ENCODE data around the gene CRK. TPM values are rescaled to one million over a fixed set of nuclear protein-coding genes. Genes with fewer than 3 reads are reported as not detected.

Gene CRK
- total and polyA plus RNA-seq, 4 experiments from 2014 or later, result 24.2 to 32.1 (median 27.2) TPM

DNA sequence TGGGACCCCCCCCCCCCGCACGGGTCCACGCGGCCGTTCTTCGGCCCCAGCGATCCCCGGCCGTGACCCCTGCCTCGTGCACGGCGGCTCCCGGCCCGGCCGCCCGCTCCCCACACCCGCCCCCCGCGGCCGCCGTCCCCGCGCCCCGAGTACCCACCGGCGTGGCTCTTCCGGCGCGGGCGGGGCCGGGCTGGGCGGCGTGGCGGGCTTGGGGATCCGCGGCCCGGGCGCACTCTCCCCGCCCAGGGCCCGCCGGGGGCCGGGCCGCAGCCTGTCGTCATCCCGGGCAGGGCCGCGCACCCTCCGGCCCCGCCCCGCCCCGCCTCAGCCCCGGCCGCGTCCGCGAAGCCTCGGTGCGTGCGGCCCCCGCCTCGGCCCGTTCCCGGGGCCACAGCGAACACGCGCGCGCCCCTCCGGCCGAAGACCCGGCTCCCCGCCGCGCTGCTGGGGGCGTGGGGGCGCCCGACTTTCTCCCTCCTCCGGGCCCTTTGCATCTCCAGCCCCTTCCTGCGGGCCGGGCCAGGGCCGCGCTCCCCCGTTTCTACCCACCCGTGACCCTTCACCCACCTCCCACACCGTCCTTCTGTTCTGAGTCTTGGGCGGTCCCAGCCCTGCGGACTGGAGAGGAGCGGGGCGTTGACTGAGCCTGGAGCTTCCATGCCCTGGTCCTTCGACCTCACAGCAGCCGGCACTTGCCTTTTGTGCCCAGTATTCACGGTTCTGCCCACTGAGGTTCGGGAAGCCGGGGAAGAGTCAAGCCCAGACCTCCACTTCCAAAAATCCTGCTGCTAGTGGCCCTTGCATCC, 35.6 kb upstream of the CRK start:
- H3K9me3 Mint-ChIP-seq, result peaks cover 0 to 4% (median 0%) of the 10 kb centered on the region in 8 donors
- intact Hi-C loops (cut with micrococcal nuclease), result no loop called here
- H3K36me3 Mint-ChIP-seq, result peaks cover 3 to 20% of the 10 kb centered on the region in 2 donors
- POLR2A ChIA-PET (ENCODE audit: partially characterized antibody), result interaction anchor here (1.3 to 2.9 kb wide), 6 partner anchors 9 to 126 kb away, joined by 3 to 22 read pairs (median 6); partner anchors contain the start of genes INPP5K and YWHAE
- H3K27ac Mint-ChIP-seq, result peak overlapping the region; percentile 64 to 88 (median 86)
- peaks cover 47% of the 10 kb centered on the region for H3K4me1 ChIP-seq (ENCODE audit: insufficient read depth, low read length)
- no peaks in the 10 kb centered on the region for H3K27me3 ChIP-seq (ENCODE audit: insufficient read depth, low read length)
- peak in 2 of 5 donors; percentile 22 to 27 for DNase-seq
- H3K4me1 Mint-ChIP-seq, result peaks cover 17 to 57% (median 35%) of the 10 kb centered on the region in 4 donors
- H3K36me3 ChIP-seq (ENCODE audit: insufficient read depth, low read length), result peaks cover 10% of the 10 kb centered on the region
- peak overlapping the region; percentile 55 for H3K27ac ChIP-seq (ENCODE audit: low read depth, low read length)
- CTCF ChIA-PET (ENCODE audit: partially characterized antibody), result interaction anchor here (1.0 kb wide), 1 partner anchor 24 kb away, joined by 4 read pairs; the partner anchor contains the start of gene INPP5K
- H3K4me3 ChIP-seq (ENCODE audit: low read length in 2 of 2), result peak overlapping the region in 1 of 2 donors; percentile 66
- H3K27me3 Mint-ChIP-seq, result no peaks in the 10 kb centered on the region
- no peaks in the 10 kb centered on the region for H3K9me3 ChIP-seq (ENCODE audit: control insufficient read depth in 1 of 2, low read length in 2 of 2)
- H3K4me3 Mint-ChIP-seq, result peak overlapping the region; percentile 77 to 92 (median 85)

DNA sequence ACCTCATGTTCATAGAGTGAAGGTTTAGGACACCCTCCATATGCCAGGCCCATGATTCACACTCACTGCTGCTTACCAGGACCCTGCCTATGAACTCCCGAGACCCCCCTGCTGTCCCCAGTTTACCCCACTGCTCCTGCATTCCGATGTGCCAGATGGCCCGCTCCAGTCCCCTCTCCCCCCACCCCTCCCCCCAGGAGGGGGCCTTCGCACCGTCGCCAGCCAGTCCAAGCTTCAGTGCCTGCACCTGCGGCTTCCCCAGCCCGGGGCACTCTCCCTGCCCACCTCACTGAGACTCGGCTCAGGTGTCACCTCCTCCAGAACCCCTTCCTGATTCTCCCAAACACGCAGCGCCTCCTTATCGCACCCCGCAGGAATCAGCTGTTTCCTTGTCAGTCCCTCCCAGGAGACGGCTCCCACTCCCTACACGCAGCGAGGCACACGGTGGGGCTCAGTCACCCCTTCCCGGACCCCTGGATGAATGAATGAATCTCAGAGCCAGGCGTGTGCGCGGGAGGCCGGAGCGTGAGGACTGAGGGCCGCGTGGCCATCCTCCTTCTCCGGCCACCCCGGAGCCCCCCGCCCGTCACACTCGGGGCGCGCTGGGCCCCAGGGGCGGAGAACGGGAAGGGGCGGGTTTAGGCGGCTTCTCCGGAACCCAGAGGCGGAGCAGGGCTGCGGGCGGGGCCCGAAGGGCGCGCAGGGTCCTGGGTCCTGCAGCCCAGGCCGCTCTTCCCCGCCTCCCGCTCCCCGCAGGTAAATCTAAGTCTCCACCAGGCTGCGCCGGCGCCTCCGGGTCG, 34.8 kb upstream of the CRK start:
- Mint-ChIP-seq H3K4me3 (peak overlapping the region; percentile 73 to 92 (median 88)), H3K4me1 (peaks cover 17 to 61% (median 37%) of the 10 kb centered on the region in 4 donors), H3K36me3 (peaks cover 2 to 15% of the 10 kb centered on the region in 2 donors), H3K9me3 (peaks cover 0 to 4% (median 0%) of the 10 kb centered on the region in 8 donors), H3K27me3 (no peaks in the 10 kb centered on the region), H3K27ac (peak overlapping the region; percentile 58 to 85 (median 83))
- peak; percentile 41 to 59 (median 50) for DNase-seq
- H3K36me3 ChIP-seq (ENCODE audit: insufficient read depth, low read length), result peaks cover 5% of the 10 kb centered on the region
- H3K4me1 ChIP-seq (ENCODE audit: insufficient read depth, low read length), result peaks cover 52% of the 10 kb centered on the region
- H3K4me3 ChIP-seq (ENCODE audit: low read length in 2 of 2), result peak overlapping the region in 1 of 2 donors; percentile 66
- ChIA-PET POLR2A (ENCODE audit: partially characterized antibody) (interaction anchor here (0.6 to 5.4 kb wide), 3 partner anchors 25 to 125 kb away, joined by 3 to 56 read pairs (median 7); partner anchors contain the start of gene INPP5K), CTCF (ENCODE audit: partially characterized antibody) (interaction anchor here (0.8 kb wide), 1 partner anchor 129 kb away, joined by 3 read pairs; no protein-coding TSS in a partner anchor)
- no peaks in the 10 kb centered on the region for H3K27me3 ChIP-seq (ENCODE audit: insufficient read depth, low read length)
- H3K9me3 ChIP-seq (ENCODE audit: control insufficient read depth in 1 of 2, low read length in 2 of 2), result no peaks in the 10 kb centered on the region
- intact Hi-C loops (cut with micrococcal nuclease), result no loop called here
- peak overlapping the region; percentile 55 for H3K27ac ChIP-seq (ENCODE audit: low read depth, low read length)

DNA sequence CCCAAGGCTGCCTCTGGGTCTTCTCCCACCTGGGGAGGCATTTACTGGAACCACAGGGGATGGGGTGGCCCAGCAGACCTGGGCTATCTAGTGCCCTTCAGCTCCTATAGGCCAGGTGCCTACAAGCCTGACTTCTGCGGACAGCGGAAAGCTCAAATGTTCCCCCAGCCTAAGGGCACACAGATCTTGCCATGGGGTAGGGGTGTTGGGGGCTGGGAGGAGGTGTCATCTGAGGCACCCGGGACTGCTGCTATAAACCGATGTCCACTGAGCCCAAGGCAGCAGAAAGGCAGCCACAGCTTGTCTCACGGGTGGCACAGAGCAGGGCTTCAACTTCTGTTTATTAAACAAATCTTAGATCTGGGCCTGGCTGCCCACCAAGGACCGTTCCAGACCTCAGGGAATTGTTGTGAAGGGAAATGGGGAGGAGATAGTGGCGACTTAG, 32.8 kb upstream of the CRK start:
- ChIA-PET CTCF (ENCODE audit: partially characterized antibody) (interaction anchor here (1.1 kb wide), 1 partner anchor 36 kb away, joined by 3 read pairs; no protein-coding TSS in a partner anchor), POLR2A (ENCODE audit: partially characterized antibody) (interaction anchor here (2.0 to 5.4 kb wide), 4 partner anchors 27 to 92 kb away, joined by 8 to 56 read pairs (median 27); partner anchors contain the start of genes CRK, INPP5K and YWHAE)
- Mint-ChIP-seq H3K4me3 (peak overlapping the region; percentile 54 to 85 (median 81)), H3K36me3 (peaks cover 0 to 12% of the 10 kb centered on the region in 2 donors), H3K9me3 (peaks cover 0 to 4% (median 0%) of the 10 kb centered on the region in 8 donors), H3K27me3 (no peaks in the 10 kb centered on the region), H3K4me1 (peaks cover 21 to 66% (median 44%) of the 10 kb centered on the region in 4 donors), H3K27ac (peak overlapping the region; percentile 37 to 97 (median 85))
- no peak for DNase-seq
- H3K27me3 ChIP-seq (ENCODE audit: insufficient read depth, low read length), result no peaks in the 10 kb centered on the region
- H3K9me3 ChIP-seq (ENCODE audit: control insufficient read depth in 1 of 2, low read length in 2 of 2), result no peaks in the 10 kb centered on the region
- H3K36me3 ChIP-seq (ENCODE audit: insufficient read depth, low read length), result no peaks in the 10 kb centered on the region
- peak overlapping the region; percentile 72 for H3K27ac ChIP-seq (ENCODE audit: low read depth, low read length)
- H3K4me1 ChIP-seq (ENCODE audit: insufficient read depth, low read length), result peaks cover 57% of the 10 kb centered on the region
- intact Hi-C loops (cut with micrococcal nuclease), result loop anchor here (1.0 kb wide), 3 partner anchors 27 to 89 kb away; partner anchors contain the start of genes CRK, INPP5K and YWHAE
- H3K4me3 ChIP-seq (ENCODE audit: low read length in 2 of 2), result no peak overlapping the region

GRCh38 chr17:1487939-1488825, 32.1 kb upstream of the CRK start:
- intact Hi-C loops (cut with micrococcal nuclease), result loop anchor here (1.0 kb wide), 3 partner anchors 28 to 88 kb away; partner anchors contain the start of genes CRK, INPP5K and YWHAE
- no peaks in the 10 kb centered on the region for H3K9me3 ChIP-seq (ENCODE audit: control insufficient read depth in 1 of 2, low read length in 2 of 2)
- H3K4me3 ChIP-seq (ENCODE audit: low read length in 2 of 2), result peak overlapping the region; percentile 27 to 54
- DNase-seq, result peak; percentile 66 to 78 (median 71)
- peaks cover 2 to 16% of the 10 kb centered on the region in 2 donors for H3K36me3 Mint-ChIP-seq
- no peaks in the 10 kb centered on the region for H3K27me3 ChIP-seq (ENCODE audit: insufficient read depth, low read length)
- H3K36me3 ChIP-seq (ENCODE audit: insufficient read depth, low read length), result no peaks in the 10 kb centered on the region
- H3K4me1 ChIP-seq (ENCODE audit: insufficient read depth, low read length), result peaks cover 55% of the 10 kb centered on the region
- H3K4me3 Mint-ChIP-seq, result peak overlapping the region; percentile 82 to 91 (median 88)
- H3K27ac Mint-ChIP-seq, result peak overlapping the region; percentile 37 to 97 (median 88)
- H3K4me1 Mint-ChIP-seq, result peaks cover 19 to 65% (median 41%) of the 10 kb centered on the region in 4 donors
- H3K9me3 Mint-ChIP-seq, result peaks cover 0 to 4% (median 0%) of the 10 kb centered on the region in 8 donors
- ChIA-PET CTCF (ENCODE audit: partially characterized antibody) (interaction anchor here (0.7 to 1.1 kb wide), 4 partner anchors 25 to 126 kb away, joined by 3 to 4 read pairs (median 3); no protein-coding TSS in a partner anchor), POLR2A (ENCODE audit: partially characterized antibody) (interaction anchor here (0.6 to 5.4 kb wide), 8 partner anchors 10 to 137 kb away, joined by 3 to 56 read pairs (median 8); partner anchors contain the start of genes CRK, INPP5K and YWHAE)
- H3K27ac ChIP-seq (ENCODE audit: low read depth, low read length), result peak overlapping the region; percentile 72
- H3K27me3 Mint-ChIP-seq, result no peaks in the 10 kb centered on the region

DNA sequence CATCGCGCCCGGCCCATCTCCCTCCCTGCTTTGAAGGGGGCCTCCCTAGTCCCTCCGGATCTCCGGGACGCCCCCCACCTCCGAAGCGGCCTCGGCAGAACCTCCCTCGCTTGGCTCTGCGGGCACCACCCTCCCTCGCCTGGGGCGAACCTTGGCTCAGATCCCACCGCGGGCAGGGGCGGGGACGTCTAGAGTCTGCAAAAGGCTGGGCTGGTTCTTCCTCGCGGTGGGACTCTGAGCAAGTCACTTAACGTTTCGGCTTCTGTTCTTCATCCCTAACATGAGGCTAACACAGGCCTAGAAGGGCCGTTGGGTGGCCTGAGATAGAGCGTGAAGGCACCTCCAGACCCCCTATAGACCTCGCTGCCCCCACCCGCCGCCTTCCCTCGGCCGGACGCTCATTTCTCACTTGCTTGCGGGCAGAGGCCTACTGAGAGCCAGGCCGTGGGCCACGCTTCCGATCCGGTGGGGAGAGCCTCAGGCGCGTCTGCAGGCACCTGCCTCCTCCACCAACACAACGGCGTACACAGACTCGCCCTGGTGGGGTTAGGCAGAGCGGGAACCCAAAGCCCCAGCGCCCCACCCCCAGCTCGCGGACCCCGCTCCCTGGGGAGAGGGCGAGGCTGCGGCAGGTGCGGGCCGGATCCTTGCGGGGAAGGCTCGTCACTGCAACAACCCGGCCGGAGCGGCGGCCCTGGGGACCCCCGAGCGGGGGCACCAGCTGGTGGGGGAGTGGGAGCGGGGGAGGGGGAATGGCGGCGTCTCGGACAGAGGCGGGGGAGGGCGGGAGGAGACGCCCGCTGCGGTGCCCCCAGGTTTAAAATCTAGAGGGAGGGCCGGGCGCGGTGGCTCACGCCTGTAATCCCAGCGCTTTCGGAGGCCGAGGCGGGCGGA, 31.0 kb upstream of the CRK start:
- H3K4me1 ChIP-seq (ENCODE audit: insufficient read depth, low read length), result peaks cover 44% of the 10 kb centered on the region

More for the DNA sequence above, 31.0 kb upstream of the CRK start:
- intact Hi-C loops (cut with micrococcal nuclease), result no loop called here
- H3K9me3 ChIP-seq (ENCODE audit: control insufficient read depth in 1 of 2, low read length in 2 of 2), result no peaks in the 10 kb centered on the region
- POLR2A ChIA-PET (ENCODE audit: partially characterized antibody), result interaction anchor here (0.6 to 5.4 kb wide), 12 partner anchors 11 to 136 kb away, joined by 3 to 56 read pairs (median 6); partner anchors contain the start of genes CRK, INPP5K and YWHAE
- peaks cover 0 to 4% (median 0%) of the 10 kb centered on the region in 8 donors for H3K9me3 Mint-ChIP-seq
- H3K27ac Mint-ChIP-seq, result peak overlapping the region; percentile 87 to 97 (median 94)
- peak overlapping the region; percentile 72 for H3K27ac ChIP-seq (ENCODE audit: low read depth, low read length)
- CTCF ChIA-PET (ENCODE audit: partially characterized antibody), result interaction anchor here (0.7 to 1.1 kb wide), 4 partner anchors 24 to 125 kb away, joined by 3 to 4 read pairs (median 3); no protein-coding TSS in a partner anchor
- peak overlapping the region; percentile 85 to 91 (median 88) for H3K4me3 Mint-ChIP-seq
- peaks cover 17 to 55% (median 33%) of the 10 kb centered on the region in 4 donors for H3K4me1 Mint-ChIP-seq
- DNase-seq, result peak; percentile 73 to 90 (median 77)
- peak overlapping the region in 1 of 2 donors; percentile 54 for H3K4me3 ChIP-seq (ENCODE audit: low read length in 2 of 2)
- H3K36me3 Mint-ChIP-seq, result peaks cover 5 to 17% of the 10 kb centered on the region in 2 donors
- H3K27me3 ChIP-seq (ENCODE audit: insufficient read depth, low read length), result no peaks in the 10 kb centered on the region
- H3K27me3 Mint-ChIP-seq, result no peaks in the 10 kb centered on the region
- no peaks in the 10 kb centered on the region for H3K36me3 ChIP-seq (ENCODE audit: insufficient read depth, low read length)
